ENCODE data around the gene HIBCH.

- TF ChIP-seq CTCF (IDR thresholded peaks at IDR 0.05; ENCODE audit: insufficient read depth, low read depth, low read length) (no peak), EZH2 (IDR thresholded peaks at IDR 0.05; ENCODE audit: insufficient read depth, low read length) (no peak)
Measured at GRCh38 chr2:190342611-190343010, 23.0 kb upstream of the HIBCH start.

All from astrocyte (in vitro differentiated cells and primary cell).